ENCODE results near the gene GOLIM4.

GOLIM4 gene, protein sequence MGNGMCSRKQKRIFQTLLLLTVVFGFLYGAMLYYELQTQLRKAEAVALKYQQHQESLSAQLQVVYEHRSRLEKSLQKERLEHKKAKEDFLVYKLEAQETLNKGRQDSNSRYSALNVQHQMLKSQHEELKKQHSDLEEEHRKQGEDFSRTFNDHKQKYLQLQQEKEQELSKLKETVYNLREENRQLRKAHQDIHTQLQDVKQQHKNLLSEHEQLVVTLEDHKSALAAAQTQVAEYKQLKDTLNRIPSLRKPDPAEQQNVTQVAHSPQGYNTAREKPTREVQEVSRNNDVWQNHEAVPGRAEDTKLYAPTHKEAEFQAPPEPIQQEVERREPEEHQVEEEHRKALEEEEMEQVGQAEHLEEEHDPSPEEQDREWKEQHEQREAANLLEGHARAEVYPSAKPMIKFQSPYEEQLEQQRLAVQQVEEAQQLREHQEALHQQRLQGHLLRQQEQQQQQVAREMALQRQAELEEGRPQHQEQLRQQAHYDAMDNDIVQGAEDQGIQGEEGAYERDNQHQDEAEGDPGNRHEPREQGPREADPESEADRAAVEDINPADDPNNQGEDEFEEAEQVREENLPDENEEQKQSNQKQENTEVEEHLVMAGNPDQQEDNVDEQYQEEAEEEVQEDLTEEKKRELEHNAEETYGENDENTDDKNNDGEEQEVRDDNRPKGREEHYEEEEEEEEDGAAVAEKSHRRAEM

DNA sequence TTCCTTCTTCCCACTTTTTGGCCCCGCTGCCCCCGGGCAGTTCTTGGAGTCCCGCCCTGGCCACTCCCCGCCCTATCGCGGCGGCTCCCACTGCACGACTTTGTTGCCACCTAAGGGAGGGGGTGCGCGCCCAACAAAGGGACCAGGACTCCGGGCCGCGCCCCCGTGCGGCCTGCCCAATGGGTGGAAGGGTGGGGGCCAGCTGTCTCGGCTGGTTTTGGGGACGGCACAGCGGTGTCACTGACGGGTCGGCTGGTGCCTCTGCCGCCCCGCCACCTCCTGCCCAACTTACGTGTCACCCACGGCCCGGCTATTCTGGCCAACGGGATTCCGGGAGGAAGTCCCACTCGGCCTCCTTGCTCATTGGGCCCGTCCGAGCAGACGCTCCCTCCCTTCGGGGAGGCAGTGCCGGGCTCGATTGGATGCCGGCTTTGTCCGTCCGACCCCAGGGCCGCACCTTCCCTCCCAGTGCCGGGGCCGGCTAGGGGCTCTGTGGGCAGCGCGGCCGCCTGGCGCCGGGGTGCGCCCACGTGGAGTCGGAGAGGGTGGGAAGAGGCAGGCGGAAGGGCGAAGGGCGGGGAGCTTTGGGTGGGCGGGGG is at the start of gene GOLIM4:
Gene GOLIM4 (minus strand): TSS at position 314 of the 599 bp plus-strand sequence. CDS start 639 bp downstream, outside the sequence.
- Histone ChIP-seq H3K27me3 (ENCODE audit: low read depth, low read length) (no peaks in the 10 kb centered on the region), H3K4me2 (ENCODE audit: low read length) (peak within 1 kb of the TSS; percentile 93), H2AFZ (ENCODE audit: low read depth, low read length) (peak within 1 kb of the TSS; percentile 97), H3K9ac (ENCODE audit: low read length) (peak within 1 kb of the TSS; percentile 77), H3K79me2 (ENCODE audit: low read length) (peaks cover 37% of the 10 kb centered on the region), H3K27ac (ENCODE audit: low read length) (peak within 1 kb of the TSS; percentile 73), H4K20me1 (ENCODE audit: insufficient read depth, low read length) (no peaks in the 10 kb centered on the region), H3K4me3 (ENCODE audit: low read length) (peak within 1 kb of the TSS; percentile 89), H3K4me1 (ENCODE audit: low read length) (peaks cover 24% of the 10 kb centered on the region), H3K36me3 (replicated peaks; ENCODE audit: low read depth, low read length) (no peaks in the 10 kb centered on the region), H3K9me3 (ENCODE audit: insufficient read depth, low read length) (no peaks in the 10 kb centered on the region)
- TF ChIP-seq, protein P1, sequence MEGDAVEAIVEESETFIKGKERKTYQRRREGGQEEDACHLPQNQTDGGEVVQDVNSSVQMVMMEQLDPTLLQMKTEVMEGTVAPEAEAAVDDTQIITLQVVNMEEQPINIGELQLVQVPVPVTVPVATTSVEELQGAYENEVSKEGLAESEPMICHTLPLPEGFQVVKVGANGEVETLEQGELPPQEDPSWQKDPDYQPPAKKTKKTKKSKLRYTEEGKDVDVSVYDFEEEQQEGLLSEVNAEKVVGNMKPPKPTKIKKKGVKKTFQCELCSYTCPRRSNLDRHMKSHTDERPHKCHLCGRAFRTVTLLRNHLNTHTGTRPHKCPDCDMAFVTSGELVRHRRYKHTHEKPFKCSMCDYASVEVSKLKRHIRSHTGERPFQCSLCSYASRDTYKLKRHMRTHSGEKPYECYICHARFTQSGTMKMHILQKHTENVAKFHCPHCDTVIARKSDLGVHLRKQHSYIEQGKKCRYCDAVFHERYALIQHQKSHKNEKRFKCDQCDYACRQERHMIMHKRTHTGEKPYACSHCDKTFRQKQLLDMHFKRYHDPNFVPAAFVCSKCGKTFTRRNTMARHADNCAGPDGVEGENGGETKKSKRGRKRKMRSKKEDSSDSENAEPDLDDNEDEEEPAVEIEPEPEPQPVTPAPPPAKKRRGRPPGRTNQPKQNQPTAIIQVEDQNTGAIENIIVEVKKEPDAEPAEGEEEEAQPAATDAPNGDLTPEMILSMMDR (IDR thresholded peaks at IDR 0.05; ENCODE audit: low read depth, low read length): peak; percentile 26; the same call in 1 of the 2 replicates
- TF ChIP-seq EZH2phosphoT487 (IDR thresholded peaks at IDR 0.05; ENCODE audit: low read depth): no peak

DNA sequence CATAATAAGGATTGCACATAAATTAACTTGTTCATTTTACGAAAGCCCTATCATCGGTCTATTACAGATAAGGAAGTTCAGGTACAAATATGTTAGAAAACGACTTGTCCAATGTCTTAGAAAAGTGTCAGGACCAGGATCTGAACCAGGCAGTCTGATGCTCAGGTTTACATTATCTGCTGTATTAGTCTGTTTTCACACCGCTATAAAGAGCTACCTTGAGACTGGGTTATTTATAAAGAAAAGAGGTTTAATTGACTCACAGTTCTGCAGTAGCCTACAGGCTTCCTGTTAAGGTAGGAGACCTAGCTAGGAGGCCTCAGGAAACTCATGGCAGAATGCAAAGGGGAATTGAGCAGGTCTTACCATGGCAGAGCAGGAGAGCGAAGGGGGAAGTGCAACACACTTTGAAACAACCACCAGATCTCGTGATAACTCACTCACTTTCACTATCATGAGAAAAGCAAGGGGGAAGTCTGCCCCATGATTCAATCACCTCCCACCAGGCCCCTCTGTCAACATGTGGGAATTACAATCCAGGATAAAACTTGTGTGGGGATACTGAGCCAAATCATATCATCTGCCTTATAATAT is 45.8 kb upstream of the GOLIM4 start:
- Histone ChIP-seq H3K9me3 (ENCODE audit: insufficient read depth, low read length) (no peaks in the 10 kb centered on the region), H2AFZ (ENCODE audit: low read depth, low read length) (peak overlapping the region; percentile 56), H3K4me1 (ENCODE audit: low read length) (peaks cover 23% of the 10 kb centered on the region), H3K27me3 (ENCODE audit: low read depth, low read length) (no peaks in the 10 kb centered on the region), H3K27ac (ENCODE audit: low read length) (peak overlapping the region; percentile 75), H4K20me1 (ENCODE audit: insufficient read depth, low read length) (no peaks in the 10 kb centered on the region), H3K9ac (ENCODE audit: low read length) (peak overlapping the region; percentile 42), H3K4me3 (ENCODE audit: low read length) (peak overlapping the region; percentile 64), H3K36me3 (replicated peaks; ENCODE audit: low read depth, low read length) (no peaks in the 10 kb centered on the region), H3K4me2 (ENCODE audit: low read length) (peak overlapping the region; percentile 67), H3K79me2 (ENCODE audit: low read length) (no peaks in the 10 kb centered on the region)
- TF ChIP-seq, protein P1 (IDR thresholded peaks at IDR 0.05; ENCODE audit: low read depth, low read length): no peak
- no peak for TF ChIP-seq EZH2phosphoT487 (IDR thresholded peaks at IDR 0.05; ENCODE audit: low read depth)

DNA sequence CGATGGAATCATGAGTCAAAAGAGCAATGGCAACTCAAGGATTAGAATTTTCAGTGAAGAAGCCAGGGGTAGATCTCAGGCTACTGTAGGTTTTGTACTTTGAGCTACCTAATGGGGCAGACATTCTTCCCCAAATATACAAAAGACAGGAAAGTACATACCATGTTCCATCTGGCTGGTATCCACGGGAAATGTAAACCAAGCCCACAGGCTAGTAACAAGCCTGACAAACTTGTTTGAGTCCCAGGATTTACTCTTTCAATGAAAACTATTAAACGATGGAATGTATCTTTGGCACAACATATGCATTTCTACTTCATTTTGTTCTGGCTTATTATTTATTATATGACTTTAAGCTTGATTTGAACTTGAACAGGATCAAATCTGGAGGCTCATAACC is 44.2 kb upstream of the GOLIM4 start:
- Histone ChIP-seq H3K4me3 (ENCODE audit: low read length) (no peak overlapping the region), H3K27me3 (ENCODE audit: low read depth, low read length) (no peaks in the 10 kb centered on the region), H4K20me1 (ENCODE audit: insufficient read depth, low read length) (no peaks in the 10 kb centered on the region), H3K9ac (ENCODE audit: low read length) (no peak overlapping the region), H2AFZ (ENCODE audit: low read depth, low read length) (no peak overlapping the region), H3K79me2 (ENCODE audit: low read length) (no peaks in the 10 kb centered on the region), H3K9me3 (ENCODE audit: insufficient read depth, low read length) (no peaks in the 10 kb centered on the region), H3K4me1 (ENCODE audit: low read length) (peaks cover 37% of the 10 kb centered on the region), H3K27ac (ENCODE audit: low read length) (no peak overlapping the region), H3K36me3 (replicated peaks; ENCODE audit: low read depth, low read length) (no peaks in the 10 kb centered on the region), H3K4me2 (ENCODE audit: low read length) (no peak overlapping the region)
- TF ChIP-seq EZH2phosphoT487 (IDR thresholded peaks at IDR 0.05; ENCODE audit: low read depth): no peak
- TF ChIP-seq, protein P1 (IDR thresholded peaks at IDR 0.05; ENCODE audit: low read depth, low read length): no peak
